ENCODE results near the gene ECE2. TPM values are rescaled to one million over a fixed set of nuclear protein-coding genes. Genes with fewer than 3 reads are reported as not detected.

ECE2 gene
- total RNA-seq, 1 donor from 2014 or later: 2.2 TPM

GRCh38 chr3:184314700-184315542 is 39.1 kb downstream of the ECE2 start:
- no peak for DNase-seq

- DNase-seq: no peak
These were observed 39.7 kb downstream of the ECE2 start for GRCh38 chr3:184315543-184315867.

GRCh38 chr3:184315871-184316661 is 40.2 kb downstream of the ECE2 start:
- no peak for DNase-seq

- DNase-seq: no peak
These were observed 41.0 kb downstream of the ECE2 start for GRCh38 chr3:184316792-184317191.

GRCh38 chr3:184317201-184317600 is 41.4 kb downstream of the ECE2 start:
- no peak for DNase-seq

- peak; percentile 90 for DNase-seq
These were observed 44.3 kb downstream of the ECE2 start for GRCh38 chr3:184320104-184320445.

GRCh38 chr3:184321666-184322065 is 45.8 kb downstream of the ECE2 start:
- no peak for DNase-seq

GRCh38 chr3:184322731-184323487 is 47.1 kb downstream of the ECE2 start:
- no peak for DNase-seq

GRCh38 chr3:184323696-184324095 is 47.9 kb downstream of the ECE2 start:
- no peak for DNase-seq

GRCh38 chr3:184325269-184325668 is 49.4 kb downstream of the ECE2 start:
- DNase-seq: no peak

GRCh38 chr3:184325715-184326369 is 50.0 kb downstream of the ECE2 start:
- no peak for DNase-seq

GRCh38 chr3:184327171-184327570 is 51.3 kb downstream of the ECE2 start:
- no peak for DNase-seq

GRCh38 chr3:184328516-184328915 is 52.7 kb downstream of the ECE2 start:
- no peak for DNase-seq

GRCh38 chr3:184332370-184333090 is 56.7 kb downstream of the ECE2 start:
- no peak for DNase-seq

- no peak for DNase-seq
These were observed 57.4 kb downstream of the ECE2 start for GRCh38 chr3:184333190-184333589.

GRCh38 chr3:184333700-184334099 is 57.9 kb downstream of the ECE2 start:
- no peak for DNase-seq

- no peak for DNase-seq
These were observed 58.8 kb downstream of the ECE2 start for GRCh38 chr3:184334470-184335158.

- DNase-seq: no peak
These were observed 59.5 kb downstream of the ECE2 start for GRCh38 chr3:184335291-184335660.

- DNase-seq: peak; percentile 79
These were observed 60.1 kb downstream of the ECE2 start for GRCh38 chr3:184335661-184336546.

Measured in occipital lobe (tissue), 2 donors.